OCI-LY7 (cell line): ENCODE measurements around the gene OR5AU1. TPM values are rescaled to one million over a fixed set of nuclear protein-coding genes. Genes with fewer than 3 reads are reported as not detected.
"Not testable (repeated sequence)": the region's sequence is repeated elsewhere in the genome, so short reads cannot be mapped to it uniquely, and the experiment has no call there.

Experiments
- BruUV-seq: library from RNA; stranded (reverse); fragments of 400-500 nt; replicated peaks from 2 replicates; lab custom pipeline; 2021; lab: Mats Ljungman, UMichigan
- CTCF ChIA-PET: fragments of 300-600 bp; sonication (Branson Sonifier 250); formaldehyde crosslinking; loops from one replicate; lab custom pipeline; 2022; ENCODE audit warnings: antibody characterized with exemption; ENCODE audit not compliant: unreplicated experiment; lab: Charles Lee
- POLR2A ChIA-PET: fragments of 300-600 bp; sonication (Branson Sonifier 250); formaldehyde crosslinking; loops from one replicate; lab custom pipeline; 2022; ENCODE audit warnings: antibody characterized with exemption; lab: Charles Lee
- DNase-seq: peaks from one replicate; pipeline ENCODE4 v3.0.0-alpha.2; 2015; ENCODE audit warnings: low spot score
- H2AFZ ChIP-seq: fragments of 200-600 bp; sonication (generic), shearing (Covaris generic); 2 replicates; pipeline ENCODE4 v1.6.1; 2014; ENCODE audit warnings: mild to moderate bottlenecking, antibody characterized with exemption, low read length, moderate library complexity
- H3K27ac ChIP-seq: fragments of 200-600 bp; sonication (generic); 2 replicates; pipeline ENCODE4 v1.5.1; 2014; ENCODE audit warnings: mixed run types, low read depth, mild to moderate bottlenecking, moderate library complexity, low read length, inconsistent platforms; ENCODE audit not compliant: poor library complexity, severe bottlenecking
- H3K36me3 ChIP-seq: fragments of 200-600 bp; sonication (generic); 2 replicates; pipeline ENCODE4 v1.6.1; 2014; ENCODE audit warnings: mild to moderate bottlenecking, antibody characterized with exemption, low read length, moderate library complexity, mixed read lengths; ENCODE audit not compliant: insufficient read depth
- H3K4me1 ChIP-seq: fragments of 200-600 bp; sonication (generic); 2 replicates; pipeline ENCODE4 v1.5.1; 2014; ENCODE audit warnings: mild to moderate bottlenecking, low read length; ENCODE audit not compliant: insufficient read depth, poor library complexity, severe bottlenecking
- H3K4me2 ChIP-seq: fragments of 200-600 bp; sonication (generic); 2 replicates; pipeline ENCODE4 v1.6.1; 2014; ENCODE audit warnings: mild to moderate bottlenecking, low read length
- H3K4me3 ChIP-seq: fragments of 200-600 bp; sonication (generic); 2 replicates; pipeline ENCODE4 v1.5.1; 2014; ENCODE audit warnings: mild to moderate bottlenecking, low read depth, low read length; ENCODE audit not compliant: poor library complexity, severe bottlenecking
- H3K79me2 ChIP-seq: fragments of 200-600 bp; sonication (generic); 2 replicates; pipeline ENCODE4 v1.6.1; 2016; ENCODE audit warnings: low read depth, mild to moderate bottlenecking, low read length, moderate library complexity, mixed read lengths; ENCODE audit not compliant: insufficient read depth
- H3K9me2 ChIP-seq: fragments of 200-600 bp; sonication (generic); 2 replicates; pipeline ENCODE4 v1.6.1; 2016; ENCODE audit warnings: mild to moderate bottlenecking, low read length, mixed read lengths; ENCODE audit not compliant: insufficient read depth
- H3K9me3 ChIP-seq: fragments of 200-600 bp; sonication (generic); 2 replicates; pipeline ENCODE4 v1.6.1; 2014; ENCODE audit warnings: mild to moderate bottlenecking, mixed run types, low read length, mixed read lengths
- H4K20me1 ChIP-seq: fragments of 200-600 bp; sonication (generic); 2 replicates; pipeline ENCODE4 v1.6.1; 2014; ENCODE audit warnings: mild to moderate bottlenecking, antibody characterized with exemption, low read length, moderate library complexity, mixed read lengths; ENCODE audit not compliant: insufficient read depth
- EZH2phosphoT487 ChIP-seq: fragments of 200-600 bp; sonication (generic); IDR thresholded peaks from 2 replicates; pipeline ENCODE4 v1.6.1; 2018; ENCODE audit warnings: low read depth, borderline replicate concordance, mild to moderate bottlenecking, mixed run types, antibody characterized with exemption, low read length, moderate library complexity, mixed read lengths
- intact Hi-C: fragments of 100-400 bp; cut with micrococcal nuclease; formaldehyde crosslinking; loops from one replicate; pipeline ENCODE4 v1.10.0; 2022; ENCODE audit not compliant: unreplicated experiment
- total RNA-seq, 2 experiments: library from RNA; depleted of rRNA in 1 of 2; stranded (reverse); fragments of >200 nt in 1 of 2; shearing (Covaris generic) in 1 of 2; gene quantifications; 2 replicates each; pipeline ENCODE4 v1.2.3, GENCODE V29; 2014 to 2022
- TF ChIP-seq, protein P1 (sequence below): fragments of 200-600 bp; sonication (generic); conservative IDR thresholded peaks from 2 replicates; pipeline ENCODE4 v1.5.1; 2014; ENCODE audit warnings: mild to moderate bottlenecking, antibody characterized with exemption, low read length, moderate library complexity, mixed read lengths

Gene OR5AU1
- total RNA-seq, 2 experiments from 2014 or later, result not detected

DNA sequence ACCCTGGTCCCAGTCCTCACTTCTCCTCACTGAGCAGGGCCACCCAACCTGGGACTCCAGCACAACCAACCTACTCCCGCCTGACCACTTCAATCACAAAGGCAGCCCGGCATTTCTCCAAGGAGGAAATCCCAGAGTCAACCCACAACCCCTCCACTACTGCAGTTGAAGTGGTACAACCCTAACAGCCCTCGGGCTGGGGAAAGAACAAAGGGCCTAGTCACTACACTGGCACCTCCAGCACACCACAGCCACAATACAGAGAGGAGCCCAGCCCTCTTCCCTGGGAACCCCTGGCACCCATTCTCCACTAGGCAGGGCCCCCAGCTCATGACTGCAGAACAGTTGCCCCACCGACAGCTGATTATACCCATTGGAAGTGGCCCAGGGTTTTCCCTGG lies 13.7 kb upstream of the OR5AU1 start:
- no TSS peak for BruUV-seq
- Histone ChIP-seq H3K4me3 (no peak overlapping the region), H3K36me3 (no peaks in the 10 kb centered on the region), H4K20me1 (no peaks in the 10 kb centered on the region), H3K27ac (no peak overlapping the region), H3K9me2 (no peaks in the 10 kb centered on the region), H3K79me2 (no peaks in the 10 kb centered on the region), H2AFZ (no peak overlapping the region), H3K4me2 (no peak overlapping the region), H3K9me3 (no peaks in the 10 kb centered on the region), H3K4me1 (no peaks in the 10 kb centered on the region)
- intact Hi-C loops, result no loop called here
- TF ChIP-seq EZH2phosphoT487, result no peak
- TF ChIP-seq, protein P1, sequence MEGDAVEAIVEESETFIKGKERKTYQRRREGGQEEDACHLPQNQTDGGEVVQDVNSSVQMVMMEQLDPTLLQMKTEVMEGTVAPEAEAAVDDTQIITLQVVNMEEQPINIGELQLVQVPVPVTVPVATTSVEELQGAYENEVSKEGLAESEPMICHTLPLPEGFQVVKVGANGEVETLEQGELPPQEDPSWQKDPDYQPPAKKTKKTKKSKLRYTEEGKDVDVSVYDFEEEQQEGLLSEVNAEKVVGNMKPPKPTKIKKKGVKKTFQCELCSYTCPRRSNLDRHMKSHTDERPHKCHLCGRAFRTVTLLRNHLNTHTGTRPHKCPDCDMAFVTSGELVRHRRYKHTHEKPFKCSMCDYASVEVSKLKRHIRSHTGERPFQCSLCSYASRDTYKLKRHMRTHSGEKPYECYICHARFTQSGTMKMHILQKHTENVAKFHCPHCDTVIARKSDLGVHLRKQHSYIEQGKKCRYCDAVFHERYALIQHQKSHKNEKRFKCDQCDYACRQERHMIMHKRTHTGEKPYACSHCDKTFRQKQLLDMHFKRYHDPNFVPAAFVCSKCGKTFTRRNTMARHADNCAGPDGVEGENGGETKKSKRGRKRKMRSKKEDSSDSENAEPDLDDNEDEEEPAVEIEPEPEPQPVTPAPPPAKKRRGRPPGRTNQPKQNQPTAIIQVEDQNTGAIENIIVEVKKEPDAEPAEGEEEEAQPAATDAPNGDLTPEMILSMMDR, result no peak
- no peak for DNase-seq
- ChIA-PET CTCF (no interaction called here), POLR2A (interaction anchor here (1.1 kb wide), 1 partner anchor 15 kb away, joined by 3 read pairs; no protein-coding TSS in a partner anchor)

DNA sequence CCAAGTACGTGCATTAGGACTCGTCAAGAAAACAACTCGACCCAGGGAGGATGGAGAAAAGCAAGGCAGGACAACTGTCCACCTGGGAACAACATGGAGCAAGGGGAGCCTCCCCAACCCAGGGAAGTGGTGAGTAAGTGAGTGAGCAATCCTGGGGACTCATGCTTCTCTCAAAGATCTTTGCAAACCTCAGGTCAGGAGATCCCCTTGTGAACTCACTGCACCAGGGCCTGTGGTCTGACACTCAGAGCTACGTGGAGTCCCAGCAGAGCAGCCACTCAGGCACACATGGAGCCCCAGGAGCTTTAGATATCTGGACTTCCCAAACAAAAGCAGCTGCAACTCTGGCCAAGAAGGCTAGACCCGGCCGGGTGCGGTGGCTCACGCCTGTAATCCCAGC lies 12.2 kb upstream of the OR5AU1 start:
- no peak for DNase-seq
- no TSS peak for BruUV-seq
- Histone ChIP-seq H3K27ac (no peak overlapping the region), H3K9me2 (no peaks in the 10 kb centered on the region), H3K4me1 (no peaks in the 10 kb centered on the region), H3K79me2 (no peaks in the 10 kb centered on the region), H3K9me3 (no peaks in the 10 kb centered on the region), H3K4me2 (no peak overlapping the region), H2AFZ (no peak overlapping the region), H3K36me3 (no peaks in the 10 kb centered on the region), H3K4me3 (no peak overlapping the region), H4K20me1 (no peaks in the 10 kb centered on the region)
- intact Hi-C loops, result no loop called here
- POLR2A ChIA-PET, result interaction anchor here (1.0 kb wide), 1 partner anchor 303 kb away, joined by 4 read pairs; no protein-coding TSS in a partner anchor
- CTCF ChIA-PET, result no interaction called here
- no peak for TF ChIP-seq EZH2phosphoT487
- TF ChIP-seq, protein P1, result no peak

- H3K36me3 ChIP-seq, DNase-seq, H3K27ac ChIP-seq, intact Hi-C loops, H3K9me2 ChIP-seq, H3K4me3 ChIP-seq, H2AFZ ChIP-seq, H3K9me3 ChIP-seq, H3K79me2 ChIP-seq, CTCF ChIA-PET, H3K4me2 ChIP-seq, BruUV-seq, H4K20me1 ChIP-seq, H3K4me1 ChIP-seq: not testable (repeated sequence)
- POLR2A ChIA-PET, result interaction anchor here (0.6 kb wide), 1 partner anchor 199 kb away, joined by 7 read pairs; no protein-coding TSS in a partner anchor
These were observed 9.8 kb upstream of the OR5AU1 start for GRCh38 chr14:21165670-21166069.

DNA sequence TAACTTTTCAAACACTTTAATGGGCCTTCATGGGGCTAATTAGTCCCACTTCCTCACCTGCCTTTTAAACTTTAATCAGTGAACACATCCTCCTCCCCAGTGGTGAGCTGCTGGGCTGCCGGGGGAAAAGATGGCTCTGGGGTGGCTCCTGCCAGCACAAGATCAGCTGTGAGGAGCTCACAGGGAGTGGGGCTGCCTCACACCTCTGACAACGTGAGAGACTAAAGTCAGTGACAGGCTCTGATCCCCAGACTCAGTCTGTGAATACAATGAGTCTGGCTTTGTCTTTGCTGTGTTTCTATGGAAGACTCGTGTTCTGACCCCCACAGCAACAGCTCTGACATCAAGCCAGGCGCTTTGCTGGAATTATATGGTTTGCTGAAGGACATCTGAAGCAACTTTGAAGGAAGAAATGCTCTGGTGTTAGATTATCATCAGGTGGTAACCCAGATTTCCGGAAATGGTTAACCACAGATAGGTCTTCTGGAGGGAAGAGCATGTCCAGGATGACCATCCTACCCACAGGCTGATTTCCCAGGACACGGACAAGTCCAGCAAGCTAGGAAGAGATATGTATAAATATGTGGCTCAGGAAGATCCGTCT lies 9.2 kb upstream of the OR5AU1 start:
- H3K4me2 ChIP-seq, DNase-seq, H3K27ac ChIP-seq, intact Hi-C loops, H3K9me3 ChIP-seq, H3K9me2 ChIP-seq, H3K36me3 ChIP-seq, CTCF ChIA-PET, H3K4me1 ChIP-seq, BruUV-seq, H4K20me1 ChIP-seq, H3K4me3 ChIP-seq, H3K79me2 ChIP-seq, H2AFZ ChIP-seq: not testable (repeated sequence)
- POLR2A ChIA-PET, result interaction anchor here (0.6 kb wide), 1 partner anchor 199 kb away, joined by 7 read pairs; no protein-coding TSS in a partner anchor
